ENCODE data around the gene MX2.
"Not testable (repeated sequence)": the region's sequence is repeated elsewhere in the genome, so short reads cannot be mapped to it uniquely, and the experiment has no call there.

The MX2 gene

DNA sequence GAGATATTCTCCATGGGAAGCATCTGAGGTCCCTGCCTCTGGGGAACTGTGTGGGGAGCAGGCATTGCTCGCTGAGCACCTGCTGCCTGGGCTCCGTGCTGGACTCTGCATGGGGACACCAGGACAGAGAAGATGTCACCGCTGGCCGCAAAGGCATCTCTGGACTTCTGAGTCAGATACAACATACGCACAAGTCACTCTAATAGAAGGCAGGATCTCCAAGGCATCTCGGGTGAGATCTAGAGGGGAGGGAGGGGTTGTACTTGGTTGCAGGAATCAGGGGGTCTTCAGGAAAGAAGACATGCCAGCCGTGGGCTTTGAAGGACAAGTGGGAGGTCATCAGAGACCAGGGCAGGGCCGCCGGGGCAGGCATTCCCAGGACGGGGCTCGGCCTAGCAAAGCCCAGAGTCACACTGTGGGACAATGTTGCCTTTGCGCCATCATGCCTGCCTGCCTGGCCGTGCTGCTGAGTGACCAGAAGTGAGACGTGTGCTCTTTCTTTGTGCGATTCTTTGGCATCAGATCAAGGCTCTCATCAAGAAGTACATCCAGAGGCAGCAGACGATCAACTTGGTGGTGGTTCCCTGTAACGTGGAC is 28.3 kb downstream of the MX2 start:
- no peak for DNase-seq

DNA sequence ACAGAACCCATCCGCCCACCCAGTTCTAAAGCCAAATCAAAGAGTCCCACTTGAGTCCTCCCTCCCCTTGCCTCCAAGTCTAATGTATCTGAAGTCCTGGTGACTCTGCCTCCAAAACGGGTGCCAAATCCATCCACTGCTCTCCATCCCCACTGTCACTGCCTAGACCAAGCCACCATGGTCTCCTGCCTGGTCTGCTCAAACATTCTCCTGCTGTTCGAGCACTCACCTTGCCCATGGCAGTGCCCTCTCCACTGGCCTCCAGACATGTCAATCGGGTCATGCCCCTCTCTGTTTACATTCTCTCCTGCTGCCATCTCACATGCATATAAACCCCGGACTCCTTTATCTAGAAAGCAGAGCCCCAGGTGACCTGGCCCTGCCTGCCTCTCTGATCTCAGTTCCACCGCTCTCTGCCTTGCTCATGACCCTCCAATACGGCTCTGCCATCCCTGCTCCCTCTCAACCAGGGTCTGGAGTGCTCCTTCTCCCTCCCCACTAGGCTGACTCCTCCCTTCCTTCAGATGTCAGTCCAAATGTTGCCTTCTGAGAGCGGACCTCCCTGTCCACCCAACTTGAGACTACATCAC is 32.1 kb downstream of the MX2 start:
- no peak for DNase-seq

GRCh38 chr21:41396558-41397075 is 34.8 kb downstream of the MX2 start:
- no peak for DNase-seq

GRCh38 chr21:41397471-41397891 is 35.7 kb downstream of the MX2 start:
- no peak for DNase-seq

GRCh38 chr21:41398251-41398650 is 36.4 kb downstream of the MX2 start:
- no peak for DNase-seq

GRCh38 chr21:41398831-41399230 is 37.0 kb downstream of the MX2 start:
- DNase-seq: no peak

GRCh38 chr21:41399246-41399800 is 37.5 kb downstream of the MX2 start:
- DNase-seq: no peak

GRCh38 chr21:41402231-41402630 is 40.4 kb downstream of the MX2 start:
- DNase-seq: no peak

DNA sequence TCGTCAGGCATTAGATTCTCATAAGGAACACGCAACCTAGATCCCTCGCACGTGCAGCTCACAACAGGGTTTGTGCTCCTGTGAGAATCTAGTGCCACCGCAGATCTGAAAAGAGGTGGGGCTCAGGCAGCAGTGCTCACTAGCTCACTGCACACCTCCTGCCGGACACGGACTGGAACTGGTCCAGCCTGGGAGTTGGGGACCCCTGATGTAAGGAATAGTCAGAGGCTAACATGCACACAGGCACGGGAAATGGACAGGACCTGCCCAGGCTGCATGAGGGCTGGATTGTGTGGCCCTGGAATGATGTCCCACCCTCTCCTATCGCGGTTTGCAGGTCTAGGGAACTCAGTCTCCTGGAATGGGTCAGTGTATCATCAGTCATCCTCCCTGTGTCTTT is 41.0 kb downstream of the MX2 start:
- no peak for DNase-seq

- no peak for DNase-seq
These were observed 41.5 kb downstream of the MX2 start for GRCh38 chr21:41403331-41403730.

- DNase-seq: no peak
These were observed 42.1 kb downstream of the MX2 start for GRCh38 chr21:41403966-41404365.

DNA sequence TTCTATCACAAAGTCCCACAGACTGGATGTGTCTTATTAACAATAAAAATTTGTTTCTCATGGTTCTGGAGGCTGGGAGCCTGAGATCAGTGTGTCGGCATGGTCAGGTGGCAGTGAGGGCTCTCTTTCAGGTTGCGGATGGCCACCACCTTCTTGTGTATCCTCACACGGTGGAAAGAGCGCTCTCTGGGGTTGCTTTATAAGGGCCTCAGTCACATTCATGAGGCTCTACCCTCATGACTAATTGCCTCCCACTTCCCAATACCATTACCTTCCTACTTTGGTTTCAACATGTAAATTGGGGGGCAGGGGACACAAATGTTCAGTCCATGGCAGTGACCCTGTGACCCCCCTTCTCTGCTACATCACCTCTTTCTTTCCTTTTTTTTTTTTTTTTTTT is 43.5 kb downstream of the MX2 start:
- no peak for DNase-seq

DNA sequence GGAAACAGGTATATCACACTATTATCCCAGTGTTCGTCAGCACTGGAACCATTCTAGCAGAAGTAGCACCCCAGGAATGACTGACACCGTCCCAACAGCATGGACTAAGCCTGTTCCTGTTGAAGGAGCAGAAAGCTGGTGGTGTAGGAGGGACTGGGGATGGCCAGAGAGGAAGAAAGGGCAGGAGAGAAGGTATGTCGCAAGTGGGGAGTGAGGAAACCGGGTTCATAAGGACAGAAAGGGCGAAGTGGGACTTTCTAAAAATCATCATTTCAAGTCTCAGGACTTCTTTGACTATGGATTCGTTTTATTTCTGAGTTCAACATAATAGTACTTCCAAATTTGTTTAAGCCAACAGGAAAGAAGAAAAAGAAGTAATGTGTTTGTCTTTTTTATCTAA is 44.5 kb downstream of the MX2 start:
- DNase-seq: no peak

GRCh38 chr21:41407541-41408460 is 46.0 kb downstream of the MX2 start:
- DNase-seq: no peak

GRCh38 chr21:41410361-41410760 is 48.5 kb downstream of the MX2 start:
- no peak for DNase-seq

DNA sequence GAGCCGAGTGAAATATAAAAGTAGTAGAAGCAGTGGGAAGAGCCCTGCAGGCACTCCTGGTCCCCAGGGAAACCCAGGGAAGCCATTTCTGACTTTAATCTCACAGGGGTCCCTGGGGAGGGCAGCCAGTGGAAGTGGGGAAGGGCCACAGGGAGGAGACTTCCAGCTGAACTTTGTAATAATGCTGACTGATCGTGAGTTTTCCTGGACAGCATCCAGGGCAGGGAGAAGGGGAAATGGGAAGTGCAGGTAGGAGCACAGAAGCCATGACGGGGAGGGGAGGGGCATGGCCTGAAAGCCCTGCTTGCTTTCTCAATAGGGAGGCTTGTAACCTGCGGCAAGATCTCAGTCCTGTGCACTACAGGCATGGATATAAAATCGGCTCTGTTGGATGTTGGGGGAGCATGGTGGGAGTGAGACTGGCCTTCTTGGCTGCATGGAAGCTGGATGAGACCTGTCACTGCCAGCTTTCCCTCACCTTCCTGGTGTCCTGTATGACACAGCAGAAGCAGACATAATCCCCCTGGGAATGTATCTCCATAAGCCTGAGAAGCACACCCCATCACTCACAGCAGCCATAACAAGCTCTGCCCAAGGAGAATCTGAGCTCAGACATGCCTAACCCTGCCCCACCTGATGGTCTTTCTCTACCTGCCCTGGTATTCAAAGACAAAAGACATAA is 49.1 kb downstream of the MX2 start:
- DNase-seq: no peak

- peak; percentile 30 for DNase-seq
These were observed 49.7 kb downstream of the MX2 start for GRCh38 chr21:41411449-41412089.

- DNase-seq: not testable (repeated sequence)
These were observed 55.7 kb downstream of the MX2 start for GRCh38 chr21:41417505-41417904.

DNA sequence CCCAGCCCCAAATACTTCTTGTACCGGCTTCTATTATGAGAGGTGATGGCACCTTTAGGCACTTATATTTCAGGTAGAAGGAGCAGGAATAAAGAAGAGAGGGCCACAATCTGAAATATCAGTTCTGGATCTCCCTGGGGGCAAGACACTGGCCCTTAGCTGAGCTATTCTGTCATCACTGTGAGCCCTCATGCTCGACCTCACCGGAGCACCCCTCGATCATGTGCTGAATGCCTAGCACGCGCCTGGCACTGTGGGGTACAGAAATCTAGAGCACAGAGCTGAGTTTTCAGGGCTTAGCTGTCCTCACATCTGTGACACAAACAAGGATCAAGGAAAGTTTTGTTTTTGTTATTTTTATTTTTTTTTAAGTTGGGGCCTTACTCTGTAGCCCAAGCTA is 56.6 kb downstream of the MX2 start:
- no peak for DNase-seq

DNA sequence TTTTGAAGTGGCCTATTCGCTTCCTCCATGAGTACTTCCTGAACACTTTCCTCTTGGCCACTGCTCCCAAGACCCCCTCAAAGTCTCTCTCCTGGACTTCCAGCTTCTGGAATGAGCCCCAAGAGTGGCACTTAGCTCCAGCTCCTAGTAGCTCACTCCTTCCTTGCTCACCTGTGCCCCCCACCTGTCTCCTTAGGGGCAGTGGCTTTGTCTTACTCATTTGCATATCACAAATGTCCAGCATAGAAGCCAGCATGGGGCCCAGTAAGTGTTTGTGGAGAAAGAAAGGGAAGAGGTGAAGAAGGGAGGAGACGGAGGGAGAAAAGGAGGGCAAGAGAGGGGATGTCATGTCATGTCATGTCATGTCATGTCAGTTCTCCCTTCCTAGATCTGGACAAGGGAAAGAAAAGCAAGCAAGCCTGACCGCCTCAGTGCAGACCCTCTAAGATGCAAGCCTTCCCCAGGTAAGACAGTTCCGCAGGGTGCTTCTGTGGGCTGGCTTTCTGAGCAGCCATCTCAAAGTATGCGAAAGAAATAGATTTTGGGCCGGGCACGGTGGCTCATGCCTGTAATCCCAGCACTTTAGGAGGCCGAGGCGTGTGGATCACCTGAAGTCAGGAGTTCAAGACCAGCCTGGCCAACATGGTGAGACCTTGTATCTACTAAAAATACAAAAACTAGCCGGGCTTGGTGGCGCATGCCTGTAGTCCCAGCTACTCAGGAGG is 57.3 kb downstream of the MX2 start:
- no peak for DNase-seq
